IMR-90 (cell line): ENCODE data around the gene PLXDC2. TPM values are rescaled to one million over a fixed set of nuclear protein-coding genes. Genes with fewer than 3 reads are reported as not detected.

Experiments
- ATAC-seq: fragments of 200-7000 bp; cut with Tn5 transposase; 2 replicates; pipeline ENCODE4 v1.9.1; 2020; ENCODE audit warnings: low read depth, mild to moderate bottlenecking, moderate library complexity
- BruUV-seq: library from RNA; stranded (reverse); fragments of 400-500 nt; replicated peaks from 2 replicates; lab custom pipeline; 2021; lab: Mats Ljungman, UMichigan
- CTCF ChIA-PET: fragments of 300-600 bp; formaldehyde crosslinking; extraction: SDS; loops from one replicate; lab custom pipeline; 2021; ENCODE audit warnings: antibody characterized with exemption; lab: Yijun Ruan, JAX
- POLR2A ChIA-PET: fragments of 300-600 bp; sonication (Branson Sonifier 250); formaldehyde crosslinking; loops from one replicate; lab custom pipeline; 2022; ENCODE audit warnings: antibody characterized with exemption; ENCODE audit not compliant: unreplicated experiment; lab: Charles Lee
- DNase-seq: peaks from one replicate; pipeline ENCODE4 v3.0.0; 2013
- H2AFZ ChIP-seq: replicated peaks from 2 replicates; pipeline ENCODE3; 2013; ENCODE audit warnings: low read length, mild to moderate bottlenecking; ENCODE audit not compliant: poor library complexity
- H2AK5ac ChIP-seq: 2 replicates; pipeline ENCODE4 v1.6.1; 2013; ENCODE audit warnings: low read depth, low read length, inconsistent platforms
- H2AK9ac ChIP-seq: replicated peaks from 2 replicates; pipeline ENCODE3; 2013; ENCODE audit warnings: mild to moderate bottlenecking, low read depth, low read length, moderate library complexity; ENCODE audit not compliant: poor library complexity
- H2BK120ac ChIP-seq: 2 replicates; pipeline ENCODE4 v1.6.1; 2013; ENCODE audit warnings: low read depth, low read length, inconsistent platforms
- H2BK15ac ChIP-seq: 3 replicates; pipeline ENCODE4 v1.6.1; 2013; ENCODE audit warnings: low read depth, low read length, inconsistent platforms
- H2BK20ac ChIP-seq: 2 replicates; pipeline ENCODE4 v1.6.1; 2013; ENCODE audit warnings: low read depth, mild to moderate bottlenecking, inconsistent platforms, low read length, moderate library complexity
- H2BK5ac ChIP-seq: 2 replicates; pipeline ENCODE4 v1.6.1; 2013; ENCODE audit warnings: mild to moderate bottlenecking, low read depth, low read length, inconsistent platforms; ENCODE audit not compliant: poor library complexity, severe bottlenecking
- H3K14ac ChIP-seq: replicated peaks from 2 replicates; pipeline ENCODE4 v1.6.1; 2013; ENCODE audit warnings: low read depth, low read length, inconsistent platforms
- H3K18ac ChIP-seq: 2 replicates; pipeline ENCODE4 v1.6.1; 2013; ENCODE audit warnings: low read depth, low read length, control low read depth
- H3K23ac ChIP-seq: 2 replicates; pipeline ENCODE4 v1.6.1; 2013; ENCODE audit warnings: low read depth, low read length, inconsistent platforms
- H3K27ac ChIP-seq: 2 replicates; pipeline ENCODE4 v1.5.1; 2013; ENCODE audit warnings: mild to moderate bottlenecking, control low read depth, low read length; ENCODE audit not compliant: insufficient read depth
- H3K27me3 ChIP-seq: 2 replicates; pipeline ENCODE4 v1.6.1; 2013; ENCODE audit warnings: low read length; ENCODE audit not compliant: control insufficient read depth, insufficient read depth
- H3K36me3 ChIP-seq: 2 replicates; pipeline ENCODE4 v1.6.1; 2013; ENCODE audit warnings: low read length, mixed read lengths; ENCODE audit not compliant: control insufficient read depth, insufficient read depth
- H3K4ac ChIP-seq: 2 replicates; pipeline ENCODE4 v1.6.1; 2013; ENCODE audit warnings: low read depth, low read length, inconsistent platforms
- H3K4me1 ChIP-seq: 2 replicates; pipeline ENCODE4 v1.6.1; 2013; ENCODE audit warnings: low read length, mixed read lengths; ENCODE audit not compliant: control insufficient read depth, insufficient read depth
- H3K4me2 ChIP-seq: 2 replicates; pipeline ENCODE4 v1.6.1; 2013; ENCODE audit warnings: low read depth, mild to moderate bottlenecking, control low read depth, low read length, moderate library complexity
- H3K4me3 ChIP-seq: 2 replicates; pipeline ENCODE4 v1.5.1; 2013; ENCODE audit warnings: low read depth, mild to moderate bottlenecking, control low read depth, low read length, moderate library complexity; ENCODE audit not compliant: insufficient read depth
- H3K56ac ChIP-seq: 2 replicates; pipeline ENCODE4 v1.6.1; 2013; ENCODE audit warnings: low read length, inconsistent platforms; ENCODE audit not compliant: insufficient read depth; ENCODE audit errors: extremely low read depth
- H3K79me1 ChIP-seq, 2 experiments: 2 replicates each; pipeline ENCODE4 v1.6.1; 2013; ENCODE audit warnings: low read length in 2 of 2, inconsistent platforms in 1 of 2, low read depth in 1 of 2
- H3K9ac ChIP-seq: 2 replicates; pipeline ENCODE4 v1.6.1; 2013; ENCODE audit warnings: low read depth, low read length, control low read depth
- H3K9me1 ChIP-seq: 2 replicates; pipeline ENCODE4 v1.6.1; 2013; ENCODE audit warnings: low read length, inconsistent platforms; ENCODE audit not compliant: insufficient read depth
- H3K9me3 ChIP-seq: 2 replicates; pipeline ENCODE4 v1.6.1; 2013; ENCODE audit warnings: low read length; ENCODE audit not compliant: control insufficient read depth, insufficient read depth
- H4K20me1 ChIP-seq: 2 replicates; pipeline ENCODE4 v1.6.1; 2013; ENCODE audit warnings: low read length, inconsistent platforms; ENCODE audit not compliant: insufficient read depth
- H4K5ac ChIP-seq: 2 replicates; pipeline ENCODE4 v1.6.1; 2013; ENCODE audit warnings: mild to moderate bottlenecking, low read depth, low read length, control low read depth
- H4K8ac ChIP-seq, 2 experiments: 2 replicates each; pipeline ENCODE4 v1.6.1; 2013; ENCODE audit warnings: low read depth in 2 of 2, low read length in 2 of 2, control low read depth in 1 of 2, inconsistent platforms in 1 of 2
- H4K91ac ChIP-seq: 2 replicates; pipeline ENCODE4 v1.6.1; 2013; ENCODE audit warnings: low read depth, low read length, inconsistent platforms; ENCODE audit not compliant: insufficient read depth
- FOS ChIP-seq: fragments of 150-350 bp; IDR thresholded peaks from 2 replicates; pipeline ENCODE4 v1.6.1; 2016; ENCODE audit warnings: low read depth, low read length
- MAFK ChIP-seq: IDR thresholded peaks from 2 replicates; pipeline ENCODE4 v1.6.1; 2012; ENCODE audit warnings: low read depth, low read length, improper control_type of control experiment
- MAZ ChIP-seq: IDR thresholded peaks from 2 replicates; pipeline ENCODE4 v1.6.1; 2012; ENCODE audit warnings: low read depth, mild to moderate bottlenecking, low read length, improper control_type of control experiment, moderate library complexity, borderline replicate concordance
- NFE2L2 ChIP-seq: fragments of 150-350 bp; IDR thresholded peaks from 2 replicates; pipeline ENCODE4 v1.6.1; 2016; ENCODE audit warnings: low read depth, mild to moderate bottlenecking, low read length
- RCOR1 ChIP-seq: IDR thresholded peaks from 2 replicates; pipeline ENCODE4 v1.6.1; 2012; ENCODE audit warnings: mild to moderate bottlenecking, low read length, improper control_type of control experiment; ENCODE audit not compliant: insufficient replicate concordance
- SMC3 ChIP-seq: fragments of 150-350 bp; IDR thresholded peaks from 2 replicates; pipeline ENCODE4 v1.6.1; 2016; ENCODE audit warnings: low read depth, mild to moderate bottlenecking, antibody characterized with exemption, low read length, moderate library complexity
- WGBS, 2 experiments: methylation state at CpG; one replicate each; pipeline versions ENCODE4 v1.1.5 to v1.1.7; 2013; ENCODE audit warnings: missing lambda C conversion rate in 2 of 2; ENCODE audit not compliant: insufficient read length in 1 of 2; ENCODE audit errors: extremely low coverage in 2 of 2; 5-methylcytosine and 5-hydroxymethylcytosine counted together
- dilution Hi-C: fragments of 300-500 bp; cut with HindIII; formaldehyde crosslinking; loops from one replicate; pipeline ENCODE4 v1.14.3; 2018; ENCODE audit warnings: low sequenced_read_pairs; ENCODE audit not compliant: unreplicated experiment
- in situ Hi-C: fragments of 300-500 bp; cut with MboI; formaldehyde crosslinking; loops from 3 replicates; pipeline ENCODE4 v1.14.3; 2019; ENCODE audit warnings: low sequenced_read_pairs, inconsistent platforms, mixed read lengths
- intact Hi-C: fragments of 100-400 bp; cut with micrococcal nuclease; formaldehyde crosslinking; loops from 2 replicates; pipeline ENCODE4 v1.10.0; 2022
- polyA plus RNA-seq, 3 experiments: library from polyadenylated mRNA; depleted of rRNA; stranded (reverse); fragments of >200 nt; gene quantifications; 2 replicates each; pipeline ENCODE4 v1.2.3, GENCODE V29; 2012; ENCODE audit warnings: low replicate concordance in 1 of 3
- total RNA-seq: library from RNA; depleted of rRNA; stranded (reverse); fragments of >200 nt; gene quantifications from 2 replicates; pipeline ENCODE4 v1.2.3, GENCODE V29; 2012

PLXDC2 gene
- total and polyA plus RNA-seq, 2 of the 4 experiments (the other 2 are of a cell fraction), result 3.2 to 6.1 TPM

GRCh38 chr10:19908991-19909696, 92.9 kb downstream of the PLXDC2 start:
- no peak overlapping the region for H3K56ac ChIP-seq
- no TSS peak for BruUV-seq
- dilution Hi-C loops, result no loop called here
- no peak overlapping the region for H2BK15ac ChIP-seq
- no peak overlapping the region for H2AFZ ChIP-seq
- H3K14ac ChIP-seq, result no peak overlapping the region
- H3K36me3 ChIP-seq, result no peaks in the 10 kb centered on the region
- no peak for TF ChIP-seq MAZ
- TF ChIP-seq NFE2L2, result no peak
- TF ChIP-seq MAFK, result no peak
- TF ChIP-seq SMC3, result no peak
- no peak for TF ChIP-seq FOS
- TF ChIP-seq RCOR1, result no peak
- CTCF ChIA-PET, result interaction anchor here (0.5 kb wide), 1 partner anchor 70 kb away, joined by 3 read pairs; no protein-coding TSS in a partner anchor
- no CpG with 5 or more reads among the region's 3 CpGs for WGBS, 2 experiments
- no peak overlapping the region for H2BK20ac ChIP-seq
- no peaks in the 10 kb centered on the region for H3K9me1 ChIP-seq
- H4K91ac ChIP-seq, result no peak overlapping the region
- no peak overlapping the region for H3K4me3 ChIP-seq
- no peak for DNase-seq
- POLR2A ChIA-PET, result no interaction called here
- H2AK5ac ChIP-seq, result no peak overlapping the region
- no peak overlapping the region for H2BK120ac ChIP-seq
- H3K9me3 ChIP-seq, result no peaks in the 10 kb centered on the region
- H3K18ac ChIP-seq, result no peak overlapping the region
- H3K79me1 ChIP-seq, result peaks cover 0 to 2% of the 10 kb centered on the region in 2 experiments; a peak in 1 of 4 replicates
- H3K27me3 ChIP-seq, result no peaks in the 10 kb centered on the region
- no peaks in the 10 kb centered on the region for H4K20me1 ChIP-seq
- H4K8ac ChIP-seq, result no peak overlapping the region
- H3K23ac ChIP-seq, result no peak overlapping the region
- no peak overlapping the region for H4K5ac ChIP-seq
- intact Hi-C loops, result no loop called here
- no peak for ATAC-seq
- in situ Hi-C loops, result no loop called here
- H3K9ac ChIP-seq, result no peak overlapping the region
- H2AK9ac ChIP-seq, result no peak overlapping the region
- H3K4ac ChIP-seq, result no peak overlapping the region
- peaks cover 7% of the 10 kb centered on the region for H3K4me1 ChIP-seq
- no peak overlapping the region for H3K4me2 ChIP-seq
- no peak overlapping the region for H2BK5ac ChIP-seq
- H3K27ac ChIP-seq, result no peak overlapping the region
